Lower lobe of right lung (tissue), 2 donors: Measurements from ENCODE around the gene RNASEH1. TPM values are rescaled to one million over a fixed set of nuclear protein-coding genes. Genes with fewer than 3 reads are reported as not detected.

Experiments
- ATAC-seq, 2 donors: fragments of 200-7000 bp; cut with Tn5 transposase; one replicate each; pipeline ENCODE4 v1.9.1; 2020 to 2022; ENCODE audit warnings: mild to moderate bottlenecking in 2 of 2, moderate library complexity in 2 of 2
- DNase-seq: peaks from one replicate; pipeline ENCODE4 v3.0.0-alpha.2; 2020
- H3K27ac ChIP-seq: fragments of 200-600 bp; one replicate; pipeline ENCODE4 v1.8.0; 2022
- H3K27me3 ChIP-seq: fragments of 200-600 bp; one replicate; pipeline ENCODE4 v1.8.0; 2022; ENCODE audit warnings: low read depth
- H3K36me3 ChIP-seq: fragments of 200-600 bp; one replicate; pipeline ENCODE4 v1.8.0; 2022; ENCODE audit warnings: mild to moderate bottlenecking
- H3K4me1 ChIP-seq: fragments of 200-600 bp; one replicate; pipeline ENCODE4 v1.8.0; 2022
- H3K4me3 ChIP-seq: fragments of 200-600 bp; one replicate; pipeline ENCODE4 v1.8.0; 2022; ENCODE audit warnings: mild to moderate bottlenecking
- H3K9me3 ChIP-seq: fragments of 200-600 bp; one replicate; pipeline ENCODE4 v1.8.0; 2022
- CTCF ChIP-seq: fragments of 200-600 bp; IDR thresholded peaks from one replicate; pipeline ENCODE4 v1.8.0; 2022; ENCODE audit warnings: antibody characterized with exemption, mild to moderate bottlenecking
- intact Hi-C: fragments of 100-400 bp; cut with DNase I; formaldehyde crosslinking; loops from one replicate; pipeline ENCODE4 v1.11.0; 2022
- total RNA-seq: library from RNA; stranded (reverse); fragmentation: NEBNext Ultra II Directional; extraction: Animal tissue kit (Norgen Biotek cat#: 25700); gene quantifications from one replicate; pipeline ENCODE4 v1.2.1, GENCODE V29; 2021
- donor health status: DM: no; HTN: yes; CAD: no; lungs with severe emphysema.

RNASEH1 gene
- total RNA-seq, 1 donor from 2014 or later: 17.3 TPM

DNA sequence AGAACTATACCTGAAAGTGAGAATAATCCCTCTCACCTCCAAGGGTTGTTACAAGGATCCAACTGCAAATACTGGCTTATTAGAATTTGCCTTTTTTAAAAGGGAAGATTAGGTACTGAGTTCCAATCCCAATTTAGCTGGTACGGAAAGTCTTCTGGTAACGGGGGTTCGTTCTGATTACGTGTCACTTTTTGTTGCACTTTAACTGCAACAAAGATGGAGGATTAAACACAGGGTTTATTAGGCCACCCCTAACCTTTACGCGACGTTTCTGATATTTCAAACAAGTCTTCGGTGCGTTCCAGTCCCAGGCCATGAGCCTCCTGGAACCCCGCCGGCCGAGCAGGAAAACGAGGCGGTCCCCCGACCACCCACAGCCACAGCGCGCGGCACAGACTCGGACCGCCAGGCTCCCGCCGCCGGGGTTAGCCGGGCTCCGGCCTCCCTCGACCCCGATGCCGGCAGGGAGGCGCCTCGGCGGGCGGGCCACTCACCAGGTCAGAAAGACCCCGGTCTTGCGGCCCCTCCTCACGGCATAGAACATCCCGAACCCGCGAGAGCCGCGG is 411 bp downstream of the RNASEH1 start:
- TF ChIP-seq CTCF: no peak
- DNase-seq: no peak
- H3K36me3 ChIP-seq: peaks cover 40% of the 10 kb centered on the region
- H3K4me1 ChIP-seq: peaks cover 20% of the 10 kb centered on the region
- peak; percentile 22 to 65 for ATAC-seq
- H3K27me3 ChIP-seq: no peaks in the 10 kb centered on the region
- H3K27ac ChIP-seq: peak overlapping the region; percentile 95
- H3K9me3 ChIP-seq: no peaks in the 10 kb centered on the region
- peak overlapping the region; percentile 97 for H3K4me3 ChIP-seq
- intact Hi-C loops: no loop called here

GRCh38 chr2:3553946-3554345 is 4.2 kb downstream of the RNASEH1 start:
- intact Hi-C loops: no loop called here
- no peak for ATAC-seq
- no peak for DNase-seq
- Histone ChIP-seq H3K27ac (no peak overlapping the region), H3K27me3 (no peaks in the 10 kb centered on the region), H3K4me3 (no peak overlapping the region), H3K4me1 (peaks cover 14% of the 10 kb centered on the region), H3K36me3 (peaks cover 74% of the 10 kb centered on the region), H3K9me3 (no peaks in the 10 kb centered on the region)
- TF ChIP-seq CTCF: no peak

GRCh38 chr2:3547915-3548314 is 10.2 kb downstream of the RNASEH1 start:
- H3K9me3 ChIP-seq: no peaks in the 10 kb centered on the region
- H3K27me3 ChIP-seq: no peaks in the 10 kb centered on the region
- H3K4me3 ChIP-seq: no peak overlapping the region
- peaks cover 96% of the 10 kb centered on the region for H3K36me3 ChIP-seq
- DNase-seq (no peak), ATAC-seq (no peak)
- intact Hi-C loops: no loop called here
- no peak for TF ChIP-seq CTCF
- H3K27ac ChIP-seq: no peak overlapping the region
- no peaks in the 10 kb centered on the region for H3K4me1 ChIP-seq

- no peaks in the 10 kb centered on the region for H3K4me1 ChIP-seq
Measured at GRCh38 chr2:3545788-3546478, 12.2 kb downstream of the RNASEH1 start.

GRCh38 chr2:3543023-3543683 is 15.0 kb downstream of the RNASEH1 start:
- H3K9me3 ChIP-seq: no peaks in the 10 kb centered on the region
- H3K36me3 ChIP-seq: peaks cover 90% of the 10 kb centered on the region
- no peak for TF ChIP-seq CTCF
- H3K4me1 ChIP-seq: no peaks in the 10 kb centered on the region
- H3K27ac ChIP-seq: no peak overlapping the region
- DNase-seq (no peak), ATAC-seq (no peak)
- intact Hi-C loops: no loop called here
- no peak overlapping the region for H3K4me3 ChIP-seq
- H3K27me3 ChIP-seq: no peaks in the 10 kb centered on the region

More at GRCh38 chr2:3545788-3546478, 12.2 kb downstream of the RNASEH1 start:
- H3K27ac ChIP-seq: no peak overlapping the region
- peaks cover 98% of the 10 kb centered on the region for H3K36me3 ChIP-seq
- DNase-seq (no peak), ATAC-seq (no peak)
- no peaks in the 10 kb centered on the region for H3K27me3 ChIP-seq
- H3K4me3 ChIP-seq: no peak overlapping the region
- no peaks in the 10 kb centered on the region for H3K9me3 ChIP-seq
- no peak for TF ChIP-seq CTCF
- intact Hi-C loops: no loop called here
